Fibroblast of skin of back (primary cell): Measurements from ENCODE around the gene TENT5C.

Source experiments
- DNase-seq: peaks from one replicate; pipeline ENCODE4 v3.0.0-alpha.2; 2013

The TENT5C gene

GRCh38 chr1:117592155-117592554 is 13.7 kb upstream of the TENT5C start:
- DNase-seq: no peak

- no peak for DNase-seq
These were observed 11.4 kb upstream of the TENT5C start for GRCh38 chr1:117594261-117594990.

- no peak for DNase-seq
These were observed 9.7 kb upstream of the TENT5C start for GRCh38 chr1:117596023-117596720.

- no peak for DNase-seq
These were observed 7.4 kb upstream of the TENT5C start for GRCh38 chr1:117598489-117598888.

- DNase-seq: no peak
These were observed 6.3 kb upstream of the TENT5C start for GRCh38 chr1:117599286-117600221.

- DNase-seq: no peak
These were observed 5.4 kb upstream of the TENT5C start for GRCh38 chr1:117600325-117600943.

- peak; percentile 12 for DNase-seq
These were observed 4.9 kb upstream of the TENT5C start for GRCh38 chr1:117600966-117601365.

- DNase-seq: no peak
These were observed 3.0 kb upstream of the TENT5C start for GRCh38 chr1:117602862-117603261.

- peak; percentile 11 for DNase-seq
These were observed 579 bp upstream of the TENT5C start for GRCh38 chr1:117605164-117605773.

- DNase-seq: peak; percentile 32
These were observed 992 bp downstream of the TENT5C start for GRCh38 chr1:117606649-117607430.

- DNase-seq: no peak
These were observed 1.6 kb downstream of the TENT5C start for GRCh38 chr1:117607471-117607870.

- DNase-seq: no peak
These were observed 2.3 kb downstream of the TENT5C start for GRCh38 chr1:117608115-117608615.

- DNase-seq: no peak
These were observed 2.9 kb downstream of the TENT5C start for GRCh38 chr1:117608758-117609157.

GRCh38 chr1:117609471-117609911 is 3.6 kb downstream of the TENT5C start:
- DNase-seq: no peak

- DNase-seq: no peak
These were observed 4.2 kb downstream of the TENT5C start for GRCh38 chr1:117610036-117610435.

GRCh38 chr1:117611121-117611601 is 5.3 kb downstream of the TENT5C start:
- DNase-seq: no peak

- no peak for DNase-seq
These were observed 6.1 kb downstream of the TENT5C start for GRCh38 chr1:117611894-117612483.

GRCh38 chr1:117612517-117613248 is 6.8 kb downstream of the TENT5C start:
- peak; percentile 73 for DNase-seq

- DNase-seq: peak; percentile 12
These were observed 7.6 kb downstream of the TENT5C start for GRCh38 chr1:117613249-117613968.
